Measurements from ENCODE around the gene DENND2A.
"Not testable (repeated sequence)": the region's sequence is repeated elsewhere in the genome, so short reads cannot be mapped to it uniquely, and the experiment has no call there.

DENND2A gene

DNA sequence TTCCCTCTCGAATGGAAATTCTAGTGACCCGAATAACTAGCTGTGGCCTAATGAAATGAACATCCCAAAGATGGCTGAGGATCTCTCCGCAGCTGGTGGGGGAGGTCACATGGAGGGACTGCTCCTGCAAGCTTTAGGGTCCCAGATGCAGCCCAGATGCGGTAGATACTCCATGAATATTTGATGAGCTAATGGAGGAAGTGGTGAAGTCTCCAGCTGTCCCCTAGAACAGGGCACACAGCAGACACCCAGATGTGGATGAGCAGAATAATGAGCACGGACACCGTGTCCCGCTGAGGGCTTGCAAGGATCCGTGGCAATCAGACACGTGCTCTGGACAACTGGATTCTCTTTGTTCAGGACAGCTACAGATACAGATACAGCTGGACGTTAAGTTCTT is 59.2 kb downstream of the DENND2A start:
- DNase-seq = no peak

- DNase-seq = no peak
Measured at GRCh38 chr7:140577651-140578050, 63.0 kb downstream of the DENND2A start.

DNA sequence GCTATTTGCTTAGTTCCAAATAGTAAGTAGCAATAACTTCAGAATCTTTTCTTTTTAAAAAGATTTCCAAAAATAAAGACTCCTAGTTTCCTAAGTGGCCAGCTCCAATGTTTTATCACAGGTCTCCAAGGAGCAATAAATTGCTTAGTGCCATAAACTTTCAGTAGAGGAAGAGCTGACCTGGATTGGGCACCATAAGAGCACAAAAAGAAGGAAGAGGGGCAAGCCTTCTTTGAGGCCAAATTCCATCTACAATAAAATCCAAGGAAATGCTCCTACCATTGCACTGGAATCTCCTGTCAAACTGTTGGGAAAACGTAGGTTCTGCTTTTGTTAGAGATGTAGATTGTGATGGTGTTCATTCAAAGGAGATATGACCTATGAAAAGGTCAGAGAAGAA is 64.0 kb downstream of the DENND2A start:
- no peak for DNase-seq

- DNase-seq = no peak
Measured at GRCh38 chr7:140571538-140572122, 69.0 kb downstream of the DENND2A start.

DNA sequence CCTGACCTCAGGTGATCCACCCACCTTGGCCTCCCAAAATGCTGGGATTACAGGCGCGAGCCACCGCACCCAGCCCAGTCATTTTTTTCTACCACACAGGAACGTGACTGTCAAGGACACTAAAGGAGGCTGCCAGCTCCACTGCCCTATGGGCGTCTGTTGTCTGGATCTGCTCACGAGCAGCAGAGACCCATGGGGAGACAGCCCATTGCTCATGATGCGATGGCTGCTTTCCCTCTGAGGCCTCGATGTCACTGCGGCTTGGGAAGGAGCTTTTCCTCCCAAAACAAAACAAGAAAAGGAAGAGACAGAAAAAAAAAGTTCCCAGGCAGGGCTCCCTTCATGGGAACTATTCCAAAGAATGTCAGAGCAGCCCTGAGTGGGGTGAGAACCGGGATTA is 70.5 kb downstream of the DENND2A start:
- no peak for DNase-seq

GRCh38 chr7:140568021-140568813 is 72.4 kb downstream of the DENND2A start:
- DNase-seq = no peak

GRCh38 chr7:140566186-140566585 is 74.4 kb downstream of the DENND2A start:
- not testable (repeated sequence) for DNase-seq

GRCh38 chr7:140565761-140566160 is 74.9 kb downstream of the DENND2A start:
- not testable (repeated sequence) for DNase-seq

DNA sequence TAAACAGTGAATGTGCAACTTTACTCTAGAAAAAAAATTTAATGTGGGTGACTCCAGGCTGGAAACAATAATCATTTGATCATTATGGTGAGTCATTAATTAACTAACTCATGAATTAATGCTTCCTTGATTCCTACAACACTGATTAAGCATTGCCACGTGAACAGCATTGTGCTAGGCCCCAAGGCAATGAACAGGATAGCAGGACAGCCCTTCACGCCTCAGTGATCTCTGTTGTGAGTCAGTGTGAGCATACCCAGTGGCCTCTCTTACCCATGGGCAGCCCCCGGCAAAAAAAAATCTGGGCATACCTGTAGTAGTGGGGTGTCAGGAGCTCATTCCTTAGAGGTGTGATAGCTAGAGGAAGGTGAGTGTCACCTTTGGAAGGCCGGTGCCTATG is 76.0 kb downstream of the DENND2A start:
- no peak for DNase-seq

GRCh38 chr7:140562926-140563481 is 77.6 kb downstream of the DENND2A start:
- DNase-seq = no peak

DNA sequence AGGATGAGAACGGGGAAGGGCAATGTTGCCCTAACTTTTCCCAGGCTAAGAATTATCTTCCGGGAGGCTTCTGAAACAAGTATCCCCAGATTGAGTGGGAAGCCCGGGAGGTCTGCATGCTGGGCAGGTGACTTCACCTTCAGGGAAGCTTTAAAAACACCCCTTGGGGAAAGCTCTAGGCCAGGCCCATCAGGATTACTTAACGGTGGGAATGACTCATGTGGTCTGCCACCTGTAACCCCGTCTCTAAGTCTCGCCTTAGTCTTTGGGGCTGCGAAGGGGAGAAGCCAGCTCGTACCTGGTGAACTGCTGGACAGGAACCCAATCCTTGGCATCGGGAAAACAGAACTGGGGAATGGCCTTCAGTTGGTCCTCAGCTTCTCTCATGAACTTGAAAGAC is 81.2 kb downstream of the DENND2A start:
- DNase-seq = no peak

DNA sequence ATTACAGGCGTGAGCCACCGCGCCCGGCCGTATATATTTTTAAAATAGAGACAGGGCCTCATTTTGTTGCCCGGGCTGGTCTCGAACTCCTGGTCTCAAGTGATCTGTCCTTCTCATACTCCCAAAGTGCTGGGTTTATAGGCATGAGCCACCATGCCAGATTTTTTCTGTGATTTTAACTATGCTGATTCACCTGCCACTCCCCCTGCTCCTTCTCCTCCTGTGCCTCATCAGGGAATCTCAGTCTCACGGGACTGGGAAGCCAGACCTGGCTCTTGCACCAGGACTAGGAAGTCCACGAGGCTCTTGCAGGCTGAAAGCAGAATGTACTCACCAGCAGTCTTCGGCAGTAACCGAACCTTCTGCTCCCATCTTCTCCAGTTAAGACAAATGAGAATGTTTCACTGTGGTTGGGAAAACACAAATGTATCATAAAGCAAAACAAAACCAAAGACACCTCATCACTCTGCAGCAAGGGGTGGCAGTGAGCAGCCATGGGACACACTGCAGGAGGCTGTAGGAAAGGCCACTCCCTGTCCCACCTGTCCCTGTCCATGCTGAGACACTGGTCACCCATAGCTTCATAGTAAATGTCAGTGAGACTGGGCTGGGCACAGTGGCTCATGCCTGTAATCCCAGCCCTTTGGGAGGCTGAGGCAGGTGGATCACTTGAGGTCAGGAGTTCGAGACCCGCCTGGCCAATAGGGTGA is 82.6 kb downstream of the DENND2A start:
- DNase-seq = no peak

GRCh38 chr7:140557069-140557468 is 83.5 kb downstream of the DENND2A start:
- no peak for DNase-seq

GRCh38 chr7:140553236-140553635 is 87.4 kb downstream of the DENND2A start:
- not testable (repeated sequence) for DNase-seq

- DNase-seq = no peak
Measured at GRCh38 chr7:140552240-140552679, 88.4 kb downstream of the DENND2A start.

DNA sequence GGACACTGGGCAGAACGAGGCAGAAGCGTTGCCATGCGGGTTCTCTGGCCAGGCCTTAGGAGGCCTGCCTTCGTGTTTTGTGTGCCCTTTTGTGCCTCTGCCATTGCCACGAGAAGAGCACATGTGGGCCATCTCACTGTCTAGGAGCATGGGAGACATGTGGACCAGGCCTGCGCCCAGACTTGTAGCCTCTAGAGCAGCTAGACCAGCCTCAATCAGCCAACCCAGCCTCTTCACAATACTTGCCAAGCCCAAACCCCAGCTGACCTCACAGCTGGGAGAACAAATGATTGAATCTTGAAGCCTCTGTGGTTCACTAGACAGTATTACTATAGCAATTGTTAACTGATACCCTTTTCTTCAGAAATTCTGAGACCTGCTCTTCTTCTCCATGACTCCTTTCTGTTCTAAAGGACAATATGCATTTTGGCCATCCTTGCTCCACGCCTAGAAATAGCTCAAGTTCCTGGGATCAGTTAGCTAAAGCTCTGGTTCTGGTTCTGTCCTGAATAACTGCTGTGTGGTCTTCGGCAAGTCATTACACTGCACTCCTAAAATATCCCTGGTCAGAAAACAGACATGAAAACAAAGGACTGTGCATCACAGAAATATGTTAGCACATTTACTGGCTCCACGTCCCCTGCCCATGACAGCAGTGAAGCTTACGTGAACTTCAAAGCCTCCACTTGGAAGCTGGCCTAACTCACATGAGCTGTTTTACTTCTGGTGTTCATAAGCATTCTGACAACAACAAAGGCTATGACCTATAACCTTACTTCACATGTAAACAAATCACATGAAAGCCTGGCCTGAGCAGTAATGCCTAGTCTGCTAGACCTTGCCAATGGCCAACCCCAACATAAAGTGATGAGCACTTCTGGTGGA is 89.0 kb downstream of the DENND2A start:
- DNase-seq = no peak

DNA sequence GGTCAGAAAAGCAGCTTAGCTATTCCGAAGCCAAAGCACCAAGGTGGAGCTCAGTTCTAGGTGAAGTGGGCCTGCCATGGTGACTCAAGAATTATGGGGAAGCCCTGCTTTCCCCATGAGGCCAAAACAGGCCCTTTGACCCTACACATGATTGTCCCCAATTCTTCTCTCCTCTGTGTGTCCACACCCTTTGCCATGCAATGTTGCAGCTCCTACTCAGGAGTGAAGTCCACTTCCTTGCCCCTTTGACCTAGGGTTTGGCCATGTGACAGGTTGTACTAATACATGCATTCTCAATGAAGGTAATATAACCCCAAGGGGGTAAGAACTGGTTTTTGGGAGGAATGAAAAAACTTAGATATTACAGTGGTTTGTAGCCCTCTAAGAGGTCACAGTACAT is 93.7 kb downstream of the DENND2A start:
- no peak for DNase-seq

DNA sequence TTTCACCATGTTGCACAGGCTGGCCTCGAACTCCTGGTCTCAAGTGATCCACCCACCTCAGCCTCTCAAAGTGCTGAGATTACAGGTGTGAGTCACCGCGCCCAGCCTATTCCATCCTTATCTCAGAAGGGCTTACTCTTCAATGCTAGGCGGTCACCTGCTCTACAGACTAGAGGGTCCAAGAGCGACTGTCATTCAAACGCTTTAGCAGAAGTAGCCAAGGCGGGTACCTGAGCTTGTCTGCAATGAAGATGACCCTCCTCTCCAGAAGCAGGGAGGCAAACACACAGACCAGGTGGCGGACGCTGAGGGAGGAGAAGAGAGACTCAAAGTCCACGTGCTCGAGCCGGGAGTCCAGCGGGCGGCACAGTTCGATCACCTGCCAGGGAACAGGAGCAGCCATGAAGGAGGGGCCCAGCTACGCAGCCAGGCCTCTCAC is 96.2 kb downstream of the DENND2A start:
- DNase-seq = no peak

DNA sequence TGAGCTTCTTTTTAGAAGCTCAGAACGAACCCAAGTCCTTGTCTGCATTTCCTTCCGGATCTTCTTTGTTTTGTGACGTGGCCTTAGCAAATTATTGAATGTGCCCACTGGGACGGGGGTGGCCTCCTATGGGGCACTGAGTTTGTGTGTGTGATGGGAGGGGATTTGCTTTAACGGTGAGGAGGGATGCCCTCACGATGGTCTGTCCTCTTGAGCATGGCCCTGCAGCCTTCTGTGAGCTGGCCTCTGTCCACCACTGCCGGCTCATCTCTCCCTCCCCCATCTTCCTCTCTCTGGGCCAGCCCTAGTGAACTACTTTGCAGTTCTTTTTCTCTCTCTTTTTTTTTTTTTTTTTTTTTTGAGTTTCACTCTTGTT is 98.4 kb downstream of the DENND2A start:
- DNase-seq = no peak

DNA sequence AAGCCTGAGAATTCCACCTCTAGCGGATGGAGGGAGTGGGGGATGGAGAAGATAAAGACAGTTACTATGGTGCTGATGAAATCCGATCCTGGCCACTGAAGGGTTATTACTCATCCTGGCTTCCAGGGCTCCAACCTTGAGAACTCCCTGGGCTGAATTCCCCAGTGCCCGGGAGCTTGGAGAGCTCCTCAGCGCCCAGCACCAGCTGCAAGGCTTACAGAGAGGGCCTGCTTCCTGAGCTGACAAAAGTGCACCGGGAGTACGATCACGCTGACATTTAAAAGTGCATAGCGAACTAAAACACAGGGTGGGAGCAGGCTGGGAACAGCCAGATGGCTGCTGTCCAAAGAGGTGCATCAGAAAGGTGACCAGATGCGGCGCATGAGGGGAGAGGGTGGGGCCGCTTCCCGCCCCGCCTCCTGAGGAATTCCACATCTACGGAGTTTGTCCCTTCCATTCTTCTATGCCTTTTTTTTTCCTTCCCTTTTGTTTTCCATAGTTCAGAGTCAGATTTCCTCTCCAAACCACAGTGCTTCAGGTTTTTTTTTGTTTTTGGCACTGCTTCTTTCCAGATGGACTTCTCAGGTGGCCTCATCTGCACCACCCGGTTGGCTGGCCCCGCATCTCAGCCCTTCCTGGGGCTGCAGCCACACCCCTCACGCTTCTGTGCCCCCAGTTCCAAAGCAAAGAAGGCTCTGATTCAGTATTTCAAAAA is 98.9 kb downstream of the DENND2A start:
- DNase-seq = peak; percentile 75

DNA sequence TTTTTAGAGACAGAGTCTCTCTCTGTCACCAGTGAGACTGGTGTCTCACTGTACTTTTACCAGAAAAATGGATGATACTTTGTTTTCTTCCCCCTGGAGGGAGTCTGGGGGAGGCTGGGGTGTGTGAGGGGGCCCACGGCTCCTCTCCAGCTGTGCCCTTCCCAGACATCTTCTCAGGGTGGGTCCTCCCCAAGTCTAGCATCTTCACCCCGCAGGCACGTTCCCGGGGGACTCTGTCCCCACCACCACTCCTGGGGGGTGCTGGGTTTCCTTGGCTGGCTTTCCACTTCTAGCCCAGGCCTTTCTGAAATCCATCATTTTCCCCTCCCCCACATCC is 99.5 kb downstream of the DENND2A start:
- no peak for DNase-seq

GRCh38 chr7:140540136-140540777 is 100.4 kb downstream of the DENND2A start:
- no peak for DNase-seq
